ENCODE results near the gene EIF4E. TPM values are rescaled to one million over a fixed set of nuclear protein-coding genes. Genes with fewer than 3 reads are reported as not detected.
A peak's percentile ranks its signal among the peaks of the same experiment; 100 is the strongest.

Gene EIF4E
- total RNA-seq, 1 experiment from 2014 or later, result 104 TPM

DNA sequence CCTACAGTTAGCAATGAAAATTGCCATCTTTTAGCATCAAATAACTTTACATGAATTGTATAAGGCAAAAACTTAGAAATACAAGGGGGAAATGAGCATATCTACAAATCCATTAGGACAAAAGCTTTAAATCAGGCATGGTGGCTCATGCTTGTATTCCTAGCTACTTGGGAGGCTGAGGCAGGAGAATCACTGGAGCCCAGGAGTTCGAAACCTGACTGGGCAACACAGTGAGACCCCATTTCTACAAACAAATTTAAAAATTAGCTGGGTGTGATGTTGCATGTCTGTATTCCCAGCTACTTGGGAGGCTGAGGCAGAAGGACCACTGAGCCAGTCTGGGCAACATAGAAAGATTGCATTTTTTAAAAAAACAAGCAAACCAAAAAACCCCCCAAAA is 61.3 kb downstream of the EIF4E start:
- Mint-ChIP-seq H3K36me3 (ENCODE audit: insufficient read depth, unreplicated experiment) (no peaks in the 10 kb centered on the region), H3K27me3 (ENCODE audit: insufficient read depth, unreplicated experiment) (no peaks in the 10 kb centered on the region), H3K27ac (ENCODE audit: low read depth, unreplicated experiment) (no peak overlapping the region), H3K4me1 (ENCODE audit: insufficient read depth, unreplicated experiment) (peaks cover 9% of the 10 kb centered on the region), H3K9me3 (ENCODE audit: unreplicated experiment) (no peaks in the 10 kb centered on the region), H3K4me3 (ENCODE audit: unreplicated experiment) (no peak overlapping the region)
- POLR2A ChIA-PET, result interaction anchor here (0.7 to 0.9 kb wide), 2 partner anchors 43 to 188 kb away, joined by 3 read pairs; no protein-coding TSS in a partner anchor
- intact Hi-C loops (cut with micrococcal nuclease), result loop anchor here (10.0 kb wide), 1 partner anchor 403 kb away; no protein-coding TSS in a partner anchor
- no TSS peak for BruUV-seq (replicated peaks)
- DNase-seq (ENCODE audit: unreplicated experiment), result no peak
- TF ChIP-seq, protein P1, sequence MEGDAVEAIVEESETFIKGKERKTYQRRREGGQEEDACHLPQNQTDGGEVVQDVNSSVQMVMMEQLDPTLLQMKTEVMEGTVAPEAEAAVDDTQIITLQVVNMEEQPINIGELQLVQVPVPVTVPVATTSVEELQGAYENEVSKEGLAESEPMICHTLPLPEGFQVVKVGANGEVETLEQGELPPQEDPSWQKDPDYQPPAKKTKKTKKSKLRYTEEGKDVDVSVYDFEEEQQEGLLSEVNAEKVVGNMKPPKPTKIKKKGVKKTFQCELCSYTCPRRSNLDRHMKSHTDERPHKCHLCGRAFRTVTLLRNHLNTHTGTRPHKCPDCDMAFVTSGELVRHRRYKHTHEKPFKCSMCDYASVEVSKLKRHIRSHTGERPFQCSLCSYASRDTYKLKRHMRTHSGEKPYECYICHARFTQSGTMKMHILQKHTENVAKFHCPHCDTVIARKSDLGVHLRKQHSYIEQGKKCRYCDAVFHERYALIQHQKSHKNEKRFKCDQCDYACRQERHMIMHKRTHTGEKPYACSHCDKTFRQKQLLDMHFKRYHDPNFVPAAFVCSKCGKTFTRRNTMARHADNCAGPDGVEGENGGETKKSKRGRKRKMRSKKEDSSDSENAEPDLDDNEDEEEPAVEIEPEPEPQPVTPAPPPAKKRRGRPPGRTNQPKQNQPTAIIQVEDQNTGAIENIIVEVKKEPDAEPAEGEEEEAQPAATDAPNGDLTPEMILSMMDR (IDR thresholded peaks at IDR 0.05; ENCODE audit: unreplicated experiment), result no peak
- CTCF ChIA-PET, result interaction anchor here (0.7 to 1.0 kb wide), 2 partner anchors 14 to 43 kb away, joined by 4 to 9 read pairs; no protein-coding TSS in a partner anchor

DNA sequence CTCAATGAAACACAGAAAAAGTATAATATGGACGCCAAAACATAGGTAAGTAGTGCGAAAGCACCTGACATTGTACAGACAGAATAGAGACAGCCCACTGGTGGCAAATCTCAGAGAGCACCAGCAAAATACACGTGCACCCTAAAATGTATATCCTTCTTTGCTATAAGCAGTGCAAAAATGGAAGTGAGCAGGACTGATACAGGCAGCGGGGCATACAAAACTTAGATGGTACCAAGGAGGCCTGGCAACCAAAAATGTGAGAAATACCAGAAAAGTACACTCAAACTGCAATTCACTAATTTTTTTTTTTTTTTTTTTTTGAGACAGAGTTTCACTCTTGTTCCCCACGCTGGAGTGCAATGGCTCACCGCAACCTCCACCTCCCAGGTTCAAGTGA is 63.9 kb downstream of the EIF4E start:
- intact Hi-C loops (cut with micrococcal nuclease), result loop anchor here (10.0 kb wide), 1 partner anchor 400 kb away; no protein-coding TSS in a partner anchor
- ChIA-PET POLR2A (interaction anchor here (0.6 to 1.2 kb wide), 2 partner anchors 18 to 130 kb away, joined by 3 read pairs; partner anchors contain the start of gene METAP1), CTCF (no interaction called here)
- peaks cover 8% of the 10 kb centered on the region for H3K4me1 Mint-ChIP-seq (ENCODE audit: insufficient read depth, unreplicated experiment)
- no peaks in the 10 kb centered on the region for H3K27me3 Mint-ChIP-seq (ENCODE audit: insufficient read depth, unreplicated experiment)
- no peak overlapping the region for H3K27ac Mint-ChIP-seq (ENCODE audit: low read depth, unreplicated experiment)
- no peaks in the 10 kb centered on the region for H3K9me3 Mint-ChIP-seq (ENCODE audit: unreplicated experiment)
- H3K4me3 Mint-ChIP-seq (ENCODE audit: unreplicated experiment), result no peak overlapping the region
- BruUV-seq (replicated peaks), result no TSS peak
- DNase-seq (ENCODE audit: unreplicated experiment), result no peak
- TF ChIP-seq, protein P1 (IDR thresholded peaks at IDR 0.05; ENCODE audit: unreplicated experiment), result no peak
- H3K36me3 Mint-ChIP-seq (ENCODE audit: insufficient read depth, unreplicated experiment), result no peaks in the 10 kb centered on the region

DNA sequence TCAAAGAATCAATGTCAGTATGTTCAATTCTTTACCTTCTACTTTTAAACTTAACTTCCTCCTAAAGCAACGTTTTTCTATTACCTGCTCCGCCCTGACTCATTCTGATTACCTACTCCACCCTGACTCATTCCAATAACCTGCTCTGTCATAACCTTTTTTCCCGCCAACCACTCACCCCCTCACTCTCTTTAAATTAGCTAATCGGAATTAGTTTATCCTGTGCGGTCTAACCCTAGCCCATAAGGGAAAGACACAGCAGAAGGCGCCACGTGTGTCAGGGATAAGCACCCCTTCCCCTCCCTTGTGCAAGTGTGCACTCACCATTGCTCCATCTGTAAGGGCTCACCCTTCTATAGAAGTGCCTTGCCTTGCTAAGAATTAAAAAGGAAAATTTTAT is 64.4 kb downstream of the EIF4E start:
- Mint-ChIP-seq H3K36me3 (ENCODE audit: insufficient read depth, unreplicated experiment) (no peaks in the 10 kb centered on the region), H3K9me3 (ENCODE audit: unreplicated experiment) (no peaks in the 10 kb centered on the region), H3K27ac (ENCODE audit: low read depth, unreplicated experiment) (no peak overlapping the region), H3K27me3 (ENCODE audit: insufficient read depth, unreplicated experiment) (no peaks in the 10 kb centered on the region), H3K4me3 (ENCODE audit: unreplicated experiment) (no peak overlapping the region), H3K4me1 (ENCODE audit: insufficient read depth, unreplicated experiment) (peaks cover 8% of the 10 kb centered on the region)
- DNase-seq (ENCODE audit: unreplicated experiment), result peak; percentile 33
- no TSS peak for BruUV-seq (replicated peaks)
- CTCF ChIA-PET, result interaction anchor here (0.7 kb wide), 1 partner anchor 106 kb away, joined by 3 read pairs; no protein-coding TSS in a partner anchor
- POLR2A ChIA-PET, result interaction anchor here (0.6 to 1.2 kb wide), 2 partner anchors 18 to 131 kb away, joined by 3 read pairs; partner anchors contain the start of gene METAP1
- intact Hi-C loops (cut with micrococcal nuclease), result loop anchor here (10.0 kb wide), 1 partner anchor 400 kb away; no protein-coding TSS in a partner anchor
- TF ChIP-seq, protein P1 (IDR thresholded peaks at IDR 0.05; ENCODE audit: unreplicated experiment), result no peak

DNA sequence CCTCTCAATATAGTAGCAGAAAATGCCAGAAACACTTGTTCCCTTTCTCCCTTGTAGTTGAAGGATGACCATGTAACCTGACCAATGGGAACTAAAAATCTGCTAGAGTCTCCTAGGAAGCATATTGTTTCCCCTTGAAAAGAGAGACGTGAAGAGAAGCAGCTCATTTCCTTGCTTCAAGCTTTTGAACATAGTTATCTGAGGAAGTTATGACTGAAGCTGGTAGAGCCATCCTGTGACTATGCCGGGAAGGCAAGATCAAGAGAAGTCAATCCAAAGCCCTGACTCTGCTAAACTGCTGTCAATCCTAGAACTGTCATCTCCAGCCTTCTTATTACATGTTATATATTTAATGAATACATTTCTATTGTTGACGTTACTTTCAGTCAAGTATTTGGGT is 66.6 kb downstream of the EIF4E start:
- no peaks in the 10 kb centered on the region for H3K9me3 Mint-ChIP-seq (ENCODE audit: unreplicated experiment)
- no TSS peak for BruUV-seq (replicated peaks)
- POLR2A ChIA-PET, result no interaction called here
- CTCF ChIA-PET, result no interaction called here
- H3K27ac Mint-ChIP-seq (ENCODE audit: low read depth, unreplicated experiment), result no peak overlapping the region
- peaks cover 8% of the 10 kb centered on the region for H3K4me1 Mint-ChIP-seq (ENCODE audit: insufficient read depth, unreplicated experiment)
- no peaks in the 10 kb centered on the region for H3K36me3 Mint-ChIP-seq (ENCODE audit: insufficient read depth, unreplicated experiment)
- TF ChIP-seq, protein P1 (IDR thresholded peaks at IDR 0.05; ENCODE audit: unreplicated experiment), result no peak
- H3K27me3 Mint-ChIP-seq (ENCODE audit: insufficient read depth, unreplicated experiment), result no peaks in the 10 kb centered on the region
- no peak overlapping the region for H3K4me3 Mint-ChIP-seq (ENCODE audit: unreplicated experiment)
- DNase-seq (ENCODE audit: unreplicated experiment), result no peak
- intact Hi-C loops (cut with micrococcal nuclease), result loop anchor here (10.0 kb wide), 1 partner anchor 398 kb away; no protein-coding TSS in a partner anchor

Data from MCF 10A (cell line).